ENCODE measurements around the gene GMCL2. TPM values are rescaled to one million over a fixed set of nuclear protein-coding genes. Genes with fewer than 3 reads are reported as not detected.

Gene GMCL2
- total and polyA plus RNA-seq, 7 experiments from 2014 or later, result not detected

DNA sequence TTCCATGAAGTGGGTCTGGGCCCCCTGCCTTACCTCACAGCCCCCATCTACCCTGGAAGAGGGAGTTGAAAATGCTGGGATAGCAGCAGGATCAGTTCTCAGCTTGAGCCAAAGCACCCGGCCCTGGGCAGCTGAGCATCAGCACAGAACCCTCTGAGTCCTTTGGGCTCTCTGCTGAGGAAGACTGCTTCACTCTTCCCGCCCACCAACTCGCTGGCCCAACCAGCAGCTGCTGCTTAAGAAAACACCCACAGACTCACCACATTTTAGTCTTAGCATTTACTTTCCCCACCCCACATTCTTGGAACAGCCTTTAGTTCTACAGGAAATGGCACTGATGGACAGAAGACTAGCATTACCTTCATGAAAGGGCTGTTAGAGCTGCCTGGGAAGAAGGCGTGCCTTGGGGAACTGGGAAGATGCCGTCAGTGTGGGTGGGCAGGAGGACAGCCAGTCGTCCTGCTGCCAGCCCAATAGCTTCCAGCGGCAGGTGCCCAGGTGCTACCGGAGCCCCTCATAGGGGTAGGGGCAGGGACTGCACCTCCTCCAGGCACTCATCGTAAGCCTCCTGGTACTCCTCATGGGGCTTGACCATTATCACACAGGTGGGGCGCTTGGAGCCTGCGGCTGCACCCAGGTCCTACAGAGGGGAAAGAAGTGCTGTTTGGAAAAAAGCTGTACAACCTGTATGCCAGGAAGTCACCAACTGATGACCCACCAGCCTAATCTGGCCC, 37.8 kb downstream of the GMCL2 start:
- Histone ChIP-seq H3K4me3 (ENCODE audit: low read length) (no peak overlapping the region), H3K4me1 (ENCODE audit: control insufficient read depth in 2 of 2, insufficient read depth in 2 of 2, low read length in 2 of 2) (peaks cover 11 to 18% of the 10 kb centered on the region in 2 donors), H3K9me3 (ENCODE audit: control insufficient read depth in 2 of 3, low read length in 3 of 3) (no peaks in the 10 kb centered on the region), H3K27ac (ENCODE audit: low read depth, low read length) (no peak overlapping the region), H3K36me3 (ENCODE audit: control insufficient read depth in 2 of 3, insufficient read depth in 3 of 3, low read length in 3 of 3) (peaks cover 0 to 64% (median 22%) of the 10 kb centered on the region in 3 experiments), H3K27me3 (ENCODE audit: control insufficient read depth in 2 of 2, insufficient read depth in 2 of 2, low read length in 2 of 2) (no peaks in the 10 kb centered on the region)
- intact Hi-C loops (cut with micrococcal nuclease), result no loop called here
- CTCF ChIA-PET, result interaction anchor here (0.8 to 11.5 kb wide), 6 partner anchors 8 to 74 kb away, joined by 3 to 117 read pairs (median 4); no protein-coding TSS in a partner anchor
- no peak for ATAC-seq
- Mint-ChIP-seq H3K36me3 (peaks cover 0 to 21% (median 9%) of the 10 kb centered on the region in 5 donors), H3K9me3 (no peaks in the 10 kb centered on the region), H3K27ac (peak overlapping the region in 6 of 9 donors; percentile 23 to 72 (median 36)), H3K27me3 (peaks cover 0 to 1% (median 0%) of the 10 kb centered on the region in 5 donors), H3K4me3 (no peak overlapping the region), H3K4me1 (peaks cover 13 to 52% (median 35%) of the 10 kb centered on the region in 7 donors)
- no peak for DNase-seq
- POLR2A ChIA-PET, result interaction anchor here (0.7 to 1.1 kb wide), 2 partner anchors 21 to 29 kb away, joined by 3 to 5 read pairs; no protein-coding TSS in a partner anchor

DNA sequence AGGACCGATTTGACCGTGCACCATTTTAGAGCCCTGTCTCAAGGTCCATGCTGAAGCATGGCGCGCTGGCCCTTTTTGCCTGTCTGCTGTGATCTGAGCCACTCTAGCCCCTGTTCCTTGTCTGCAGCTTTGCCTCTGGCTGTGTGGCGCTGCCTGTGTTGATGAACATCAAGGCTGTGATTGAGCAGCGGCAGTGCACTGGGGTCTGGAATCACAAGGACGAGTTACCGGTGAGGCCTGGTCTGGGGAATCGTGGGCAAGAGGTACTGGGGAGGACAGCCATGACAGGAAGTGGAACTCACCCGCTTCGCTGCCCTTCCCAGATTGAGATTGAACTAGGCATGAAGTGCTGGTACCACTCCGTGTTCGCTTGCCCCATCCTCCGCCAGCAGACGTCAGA, 39.8 kb downstream of the GMCL2 start:
- Mint-ChIP-seq H3K4me3 (no peak overlapping the region), H3K27ac (no peak overlapping the region), H3K36me3 (peaks cover 0 to 25% (median 9%) of the 10 kb centered on the region in 5 donors), H3K4me1 (peaks cover 12 to 38% (median 21%) of the 10 kb centered on the region in 7 donors), H3K27me3 (no peaks in the 10 kb centered on the region), H3K9me3 (no peaks in the 10 kb centered on the region)
- intact Hi-C loops (cut with micrococcal nuclease), result no loop called here
- ChIA-PET CTCF (interaction anchor here (0.9 to 11.5 kb wide), 3 partner anchors 11 to 72 kb away, joined by 3 to 117 read pairs (median 3); no protein-coding TSS in a partner anchor), POLR2A (interaction anchor here (1.0 kb wide), 1 partner anchor 71 kb away, joined by 3 read pairs; no protein-coding TSS in a partner anchor)
- no peak for ATAC-seq
- no peak overlapping the region for H3K27ac ChIP-seq (ENCODE audit: low read depth, low read length)
- no peak for DNase-seq
- H3K9me3 ChIP-seq (ENCODE audit: control insufficient read depth in 2 of 3, low read length in 3 of 3), result no peaks in the 10 kb centered on the region
- H3K4me3 ChIP-seq (ENCODE audit: low read length), result no peak overlapping the region
- peaks cover 3 to 5% of the 10 kb centered on the region in 2 donors for H3K4me1 ChIP-seq (ENCODE audit: control insufficient read depth in 2 of 2, insufficient read depth in 2 of 2, low read length in 2 of 2)
- peaks cover 0 to 84% (median 24%) of the 10 kb centered on the region in 3 experiments for H3K36me3 ChIP-seq (ENCODE audit: control insufficient read depth in 2 of 3, insufficient read depth in 3 of 3, low read length in 3 of 3)
- H3K27me3 ChIP-seq (ENCODE audit: control insufficient read depth in 2 of 2, insufficient read depth in 2 of 2, low read length in 2 of 2), result no peaks in the 10 kb centered on the region

DNA sequence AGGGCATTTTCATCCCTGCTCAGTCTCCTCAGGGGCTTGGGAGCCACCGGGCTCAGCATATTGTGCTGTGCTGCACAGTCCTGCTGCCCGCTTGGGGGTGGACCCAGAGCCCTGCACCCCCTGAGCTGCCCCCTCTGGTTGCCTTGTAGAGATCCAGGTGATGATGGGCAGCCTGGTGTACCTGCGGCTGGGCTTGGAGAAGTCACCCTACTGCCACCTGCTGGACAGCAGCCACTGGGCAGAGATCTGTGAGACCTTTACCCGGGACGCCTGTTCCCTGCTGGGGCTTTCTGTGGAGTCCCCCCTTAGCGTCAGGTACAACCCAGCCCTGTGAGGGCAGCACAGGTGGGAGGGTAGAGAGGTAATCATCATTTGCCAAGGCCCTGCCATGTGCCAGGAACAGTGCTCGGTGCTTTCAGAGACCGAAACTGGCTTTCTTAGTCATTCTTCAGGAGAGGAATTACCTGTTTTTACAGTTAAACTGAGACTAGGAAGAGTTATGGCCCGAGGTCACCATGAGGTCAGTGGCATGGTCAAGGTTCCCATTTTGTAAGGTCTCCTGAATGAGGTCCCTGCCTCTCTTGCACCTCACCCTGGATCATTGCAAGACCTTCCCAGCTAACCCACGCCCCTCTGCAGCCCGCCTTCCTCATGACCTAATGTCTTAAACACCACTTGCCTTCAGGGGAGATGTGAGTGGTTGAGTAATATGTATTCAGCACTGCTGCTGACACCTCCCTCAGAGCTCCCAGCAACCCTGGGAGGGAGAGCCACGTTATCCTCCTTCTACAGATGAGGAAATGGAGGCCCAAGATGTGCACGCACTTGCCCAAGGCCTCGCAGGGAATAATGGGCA, 41.0 kb downstream of the GMCL2 start:
- DNase-seq (peak; percentile 51 to 76 (median 68)), ATAC-seq (peak; percentile 90)
- Mint-ChIP-seq H3K36me3 (peaks cover 0 to 30% (median 16%) of the 10 kb centered on the region in 5 donors), H3K4me1 (peaks cover 4 to 28% (median 13%) of the 10 kb centered on the region in 7 donors), H3K27me3 (no peaks in the 10 kb centered on the region), H3K4me3 (no peak overlapping the region), H3K9me3 (no peaks in the 10 kb centered on the region), H3K27ac (peak overlapping the region in 4 of 9 donors; percentile 6 to 68 (median 51))
- intact Hi-C loops (cut with micrococcal nuclease), result loop anchor here (1.0 kb wide), 3 partner anchors 18 to 70 kb away; no protein-coding TSS in a partner anchor
- Histone ChIP-seq H3K4me3 (ENCODE audit: low read length) (no peak overlapping the region), H3K4me1 (ENCODE audit: control insufficient read depth in 2 of 2, insufficient read depth in 2 of 2, low read length in 2 of 2) (no peaks in the 10 kb centered on the region), H3K27ac (ENCODE audit: low read depth, low read length) (no peak overlapping the region), H3K36me3 (ENCODE audit: control insufficient read depth in 2 of 3, insufficient read depth in 3 of 3, low read length in 3 of 3) (peaks cover 0 to 90% (median 28%) of the 10 kb centered on the region in 3 experiments), H3K27me3 (ENCODE audit: control insufficient read depth in 2 of 2, insufficient read depth in 2 of 2, low read length in 2 of 2) (no peaks in the 10 kb centered on the region), H3K9me3 (ENCODE audit: control insufficient read depth in 2 of 3, low read length in 3 of 3) (no peaks in the 10 kb centered on the region)
- CTCF ChIA-PET, result interaction anchor here (0.6 to 11.5 kb wide), 8 partner anchors 10 to 71 kb away, joined by 3 to 117 read pairs (median 3); no protein-coding TSS in a partner anchor
- POLR2A ChIA-PET, result interaction anchor here (0.6 to 3.9 kb wide), 5 partner anchors 16 to 71 kb away, joined by 3 to 14 read pairs (median 3); no protein-coding TSS in a partner anchor

DNA sequence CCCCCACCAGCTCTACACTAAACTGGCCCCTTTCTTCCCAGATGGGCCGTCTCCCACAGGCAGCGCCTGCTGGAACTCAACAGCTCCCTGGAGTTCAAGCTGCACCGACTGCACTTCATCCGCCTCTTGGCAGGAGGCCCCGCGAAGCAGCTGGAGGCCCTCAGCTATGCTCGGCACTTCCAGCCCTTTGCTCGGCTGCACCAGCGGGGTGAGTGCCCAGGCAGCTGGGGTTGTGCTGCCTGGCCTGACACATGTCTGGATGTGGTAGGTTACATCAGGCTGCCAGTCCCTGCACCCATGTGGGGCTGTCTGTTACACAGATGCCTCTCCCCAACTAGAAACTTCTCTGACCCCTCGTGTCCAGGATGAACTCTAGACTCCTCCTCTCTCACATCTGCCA, 43.3 kb downstream of the GMCL2 start:
- Histone ChIP-seq H3K4me3 (ENCODE audit: low read length) (no peak overlapping the region), H3K9me3 (ENCODE audit: control insufficient read depth in 2 of 3, low read length in 3 of 3) (no peaks in the 10 kb centered on the region), H3K36me3 (ENCODE audit: control insufficient read depth in 2 of 3, insufficient read depth in 3 of 3, low read length in 3 of 3) (peaks cover 0 to 74% (median 25%) of the 10 kb centered on the region in 3 experiments), H3K27ac (ENCODE audit: low read depth, low read length) (no peak overlapping the region), H3K4me1 (ENCODE audit: control insufficient read depth in 2 of 2, insufficient read depth in 2 of 2, low read length in 2 of 2) (no peaks in the 10 kb centered on the region), H3K27me3 (ENCODE audit: control insufficient read depth in 2 of 2, insufficient read depth in 2 of 2, low read length in 2 of 2) (no peaks in the 10 kb centered on the region)
- Mint-ChIP-seq H3K4me3 (no peak overlapping the region), H3K4me1 (peaks cover 0 to 14% (median 4%) of the 10 kb centered on the region in 7 donors), H3K9me3 (no peaks in the 10 kb centered on the region), H3K27me3 (no peaks in the 10 kb centered on the region), H3K36me3 (peaks cover 0 to 28% (median 8%) of the 10 kb centered on the region in 5 donors), H3K27ac (peak overlapping the region in 3 of 9 donors; percentile 6 to 49 (median 29))
- no peak for ATAC-seq
- ChIA-PET CTCF (interaction anchor here (0.6 to 11.5 kb wide), 4 partner anchors 20 to 68 kb away, joined by 3 to 117 read pairs (median 9); no protein-coding TSS in a partner anchor), POLR2A (interaction anchor here (0.9 to 3.9 kb wide), 3 partner anchors 9 to 23 kb away, joined by 4 to 14 read pairs (median 4); no protein-coding TSS in a partner anchor)
- intact Hi-C loops (cut with micrococcal nuclease), result no loop called here
- no peak for DNase-seq

DNA sequence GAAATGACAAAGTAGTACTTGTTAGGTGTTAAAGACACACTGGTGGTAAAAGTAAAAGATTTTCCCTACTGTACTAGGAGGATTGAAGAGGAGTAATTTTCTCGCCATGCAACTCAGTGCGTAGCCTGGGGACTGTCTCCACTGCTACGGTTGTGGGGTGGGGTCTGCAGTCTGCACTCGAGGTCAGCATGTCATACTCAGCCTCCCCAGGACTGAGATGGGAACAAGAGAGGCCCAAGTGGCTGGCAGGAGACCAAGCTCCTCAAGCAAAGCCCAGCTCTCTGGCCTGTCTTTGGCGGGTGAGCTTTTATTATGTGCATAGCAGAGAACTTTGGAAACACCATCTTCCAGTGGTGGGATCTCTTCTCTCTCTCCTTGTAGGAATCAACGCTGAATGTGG, 43.9 kb downstream of the GMCL2 start:
- ATAC-seq, result no peak
- peaks cover 0 to 70% (median 27%) of the 10 kb centered on the region in 3 experiments for H3K36me3 ChIP-seq (ENCODE audit: control insufficient read depth in 2 of 3, insufficient read depth in 3 of 3, low read length in 3 of 3)
- H3K4me3 ChIP-seq (ENCODE audit: low read length), result no peak overlapping the region
- no peak overlapping the region for H3K27ac ChIP-seq (ENCODE audit: low read depth, low read length)
- Mint-ChIP-seq H3K36me3 (peaks cover 0 to 30% (median 6%) of the 10 kb centered on the region in 5 donors), H3K9me3 (no peaks in the 10 kb centered on the region), H3K4me3 (no peak overlapping the region), H3K4me1 (peaks cover 0 to 14% (median 4%) of the 10 kb centered on the region in 7 donors), H3K27ac (no peak overlapping the region), H3K27me3 (no peaks in the 10 kb centered on the region)
- H3K27me3 ChIP-seq (ENCODE audit: control insufficient read depth in 2 of 2, insufficient read depth in 2 of 2, low read length in 2 of 2), result no peaks in the 10 kb centered on the region
- POLR2A ChIA-PET, result interaction anchor here (0.9 to 3.9 kb wide), 3 partner anchors 9 to 22 kb away, joined by 4 to 14 read pairs (median 4); no protein-coding TSS in a partner anchor
- intact Hi-C loops (cut with micrococcal nuclease), result no loop called here
- no peaks in the 10 kb centered on the region for H3K4me1 ChIP-seq (ENCODE audit: control insufficient read depth in 2 of 2, insufficient read depth in 2 of 2, low read length in 2 of 2)
- CTCF ChIA-PET, result interaction anchor here (0.6 to 11.5 kb wide), 3 partner anchors 23 to 1397 kb away, joined by 4 to 117 read pairs (median 14); no protein-coding TSS in a partner anchor
- DNase-seq, result no peak
- H3K9me3 ChIP-seq (ENCODE audit: control insufficient read depth in 2 of 3, low read length in 3 of 3), result no peaks in the 10 kb centered on the region

DNA sequence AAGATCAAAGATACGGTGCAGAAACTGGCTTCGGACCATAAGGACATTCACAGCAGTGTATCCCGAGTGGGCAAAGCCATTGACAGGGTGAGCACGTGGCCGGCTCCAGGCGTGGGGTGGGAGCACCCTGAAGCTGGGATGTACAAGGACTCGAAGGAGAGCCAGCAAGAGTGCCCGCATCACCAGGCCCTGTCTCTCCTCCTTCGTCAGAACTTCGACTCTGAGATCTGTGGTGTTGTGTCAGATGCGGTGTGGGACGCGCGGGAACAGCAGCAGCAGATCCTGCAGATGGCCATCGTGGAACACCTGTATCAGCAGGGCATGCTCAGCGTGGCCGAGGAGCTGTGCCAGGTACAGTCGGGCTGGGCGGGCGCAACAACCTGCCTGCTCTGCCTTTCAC, 44.5 kb downstream of the GMCL2 start:
- ATAC-seq (no peak), DNase-seq (no peak)
- Mint-ChIP-seq H3K36me3 (peaks cover 0 to 30% (median 5%) of the 10 kb centered on the region in 5 donors), H3K27ac (peak overlapping the region in 2 of 9 donors; percentile 8 to 25), H3K4me3 (no peak overlapping the region), H3K9me3 (no peaks in the 10 kb centered on the region), H3K27me3 (no peaks in the 10 kb centered on the region), H3K4me1 (peaks cover 0 to 14% (median 4%) of the 10 kb centered on the region in 7 donors)
- intact Hi-C loops (cut with micrococcal nuclease), result no loop called here
- Histone ChIP-seq H3K27ac (ENCODE audit: low read depth, low read length) (no peak overlapping the region), H3K4me3 (ENCODE audit: low read length) (no peak overlapping the region), H3K27me3 (ENCODE audit: control insufficient read depth in 2 of 2, insufficient read depth in 2 of 2, low read length in 2 of 2) (no peaks in the 10 kb centered on the region), H3K36me3 (ENCODE audit: control insufficient read depth in 2 of 3, insufficient read depth in 3 of 3, low read length in 3 of 3) (peaks cover 0 to 70% (median 22%) of the 10 kb centered on the region in 3 experiments), H3K4me1 (ENCODE audit: control insufficient read depth in 2 of 2, insufficient read depth in 2 of 2, low read length in 2 of 2) (no peaks in the 10 kb centered on the region), H3K9me3 (ENCODE audit: control insufficient read depth in 2 of 3, low read length in 3 of 3) (no peaks in the 10 kb centered on the region)
- POLR2A ChIA-PET, result interaction anchor here (3.9 kb wide), 1 partner anchor 22 kb away, joined by 14 read pairs; no protein-coding TSS in a partner anchor
- CTCF ChIA-PET, result interaction anchor here (0.6 to 11.5 kb wide), 4 partner anchors 20 to 1398 kb away, joined by 3 to 117 read pairs (median 9); no protein-coding TSS in a partner anchor

Measured in naive thymus-derived CD4-positive, alpha-beta T cell (primary cell).